Lower lobe of right lung (tissue), 2 donors: ENCODE data around the gene TACC3. TPM values are rescaled to one million over a fixed set of nuclear protein-coding genes. Genes with fewer than 3 reads are reported as not detected.

Source experiments
- ATAC-seq, 2 donors: fragments of 200-7000 bp; cut with Tn5 transposase; one replicate each; pipeline ENCODE4 v1.9.1; 2020 to 2022; ENCODE audit warnings: mild to moderate bottlenecking in 2 of 2, moderate library complexity in 2 of 2
- DNase-seq: peaks from one replicate; pipeline ENCODE4 v3.0.0-alpha.2; 2020
- H3K27ac ChIP-seq: fragments of 200-600 bp; one replicate; pipeline ENCODE4 v1.8.0; 2022
- H3K27me3 ChIP-seq: fragments of 200-600 bp; one replicate; pipeline ENCODE4 v1.8.0; 2022; ENCODE audit warnings: low read depth
- H3K36me3 ChIP-seq: fragments of 200-600 bp; one replicate; pipeline ENCODE4 v1.8.0; 2022; ENCODE audit warnings: mild to moderate bottlenecking
- H3K4me1 ChIP-seq: fragments of 200-600 bp; one replicate; pipeline ENCODE4 v1.8.0; 2022
- H3K4me3 ChIP-seq: fragments of 200-600 bp; one replicate; pipeline ENCODE4 v1.8.0; 2022; ENCODE audit warnings: mild to moderate bottlenecking
- H3K9me3 ChIP-seq: fragments of 200-600 bp; one replicate; pipeline ENCODE4 v1.8.0; 2022
- CTCF ChIP-seq: fragments of 200-600 bp; IDR thresholded peaks from one replicate; pipeline ENCODE4 v1.8.0; 2022; ENCODE audit warnings: antibody characterized with exemption, mild to moderate bottlenecking
- intact Hi-C: fragments of 100-400 bp; cut with DNase I; formaldehyde crosslinking; loops from one replicate; pipeline ENCODE4 v1.11.0; 2022
- total RNA-seq: library from RNA; stranded (reverse); fragmentation: NEBNext Ultra II Directional; extraction: Animal tissue kit (Norgen Biotek cat#: 25700); gene quantifications from one replicate; pipeline ENCODE4 v1.2.1, GENCODE V29; 2021
- donor health status: DM: no; HTN: yes; CAD: no; lungs with severe emphysema.

Gene TACC3
- total RNA-seq, 1 donor from 2014 or later, result 19.3 TPM

GRCh38 chr4:1708581-1708980, 12.7 kb upstream of the TACC3 start:
- H3K27me3 ChIP-seq, result no peaks in the 10 kb centered on the region
- intact Hi-C loops, result no loop called here
- TF ChIP-seq CTCF, result no peak
- H3K27ac ChIP-seq, result no peak overlapping the region
- H3K4me3 ChIP-seq, result no peak overlapping the region
- ATAC-seq, result no peak
- DNase-seq, result no peak
- H3K36me3 ChIP-seq, result peaks cover 37% of the 10 kb centered on the region
- H3K9me3 ChIP-seq, result no peaks in the 10 kb centered on the region
- peaks cover 42% of the 10 kb centered on the region for H3K4me1 ChIP-seq

- peaks cover 27% of the 10 kb centered on the region for H3K36me3 ChIP-seq
- no peaks in the 10 kb centered on the region for H3K9me3 ChIP-seq
- peak overlapping the region; percentile 95 for H3K4me3 ChIP-seq
- ATAC-seq (no peak), DNase-seq (no peak)
- peaks cover 65% of the 10 kb centered on the region for H3K4me1 ChIP-seq
- H3K27ac ChIP-seq, result peak overlapping the region; percentile 99
- intact Hi-C loops, result no loop called here
- H3K27me3 ChIP-seq, result no peaks in the 10 kb centered on the region
- no peak for TF ChIP-seq CTCF
Measured at GRCh38 chr4:1711055-1711570, 10.2 kb upstream of the TACC3 start.

- H3K4me3 ChIP-seq, result peak overlapping the region; percentile 95
- peaks cover 27% of the 10 kb centered on the region for H3K36me3 ChIP-seq
- intact Hi-C loops, result no loop called here
- H3K9me3 ChIP-seq, result no peaks in the 10 kb centered on the region
- H3K27me3 ChIP-seq, result no peaks in the 10 kb centered on the region
- H3K4me1 ChIP-seq, result peaks cover 65% of the 10 kb centered on the region
- DNase-seq (peak; percentile 70), ATAC-seq (peak; percentile 42 to 53)
- TF ChIP-seq CTCF, result no peak
- peak overlapping the region; percentile 99 for H3K27ac ChIP-seq
Measured at GRCh38 chr4:1711571-1712215, 9.6 kb upstream of the TACC3 start.

GRCh38 chr4:1712216-1713002, 8.9 kb upstream of the TACC3 start, which contains the start of gene SLBP:
Gene SLBP, minus strand, starts transcription at chr4:1712319. Its CDS starts 131 bp downstream, at chr4:1712188.
- Histone ChIP-seq H3K4me3 (peak within 1 kb of the TSS; percentile 95), H3K4me1 (peaks cover 65% of the 10 kb centered on the region), H3K36me3 (peaks cover 34% of the 10 kb centered on the region), H3K27me3 (no peaks in the 10 kb centered on the region), H3K27ac (peak within 1 kb of the TSS; percentile 99), H3K9me3 (no peaks in the 10 kb centered on the region)
- peak; percentile 99 for DNase-seq
- peak; percentile 97 to 98 for ATAC-seq
- TF ChIP-seq CTCF, result no peak
- intact Hi-C loops, result no loop called here

- DNase-seq, result peak; percentile 46
Measured at GRCh38 chr4:1713003-1713851, 8.1 kb upstream of the TACC3 start.

More at GRCh38 chr4:1713003-1713851, 8.1 kb upstream of the TACC3 start:
- H3K9me3 ChIP-seq, result no peaks in the 10 kb centered on the region
- peak overlapping the region; percentile 95 for H3K4me3 ChIP-seq
- H3K4me1 ChIP-seq, result peaks cover 62% of the 10 kb centered on the region
- H3K36me3 ChIP-seq, result peaks cover 42% of the 10 kb centered on the region
- peak; percentile 2 to 4 for ATAC-seq
- H3K27me3 ChIP-seq, result no peaks in the 10 kb centered on the region
- no peak for TF ChIP-seq CTCF
- H3K27ac ChIP-seq, result peak overlapping the region; percentile 99
- intact Hi-C loops, result no loop called here
